ENCODE data around the gene MYH7. TPM values are rescaled to one million over a fixed set of nuclear protein-coding genes. Genes with fewer than 3 reads are reported as not detected.
"Not testable (repeated sequence)": the region's sequence is repeated elsewhere in the genome, so short reads cannot be mapped to it uniquely, and the experiment has no call there.

Gene MYH7
- total and polyA plus RNA-seq, 8 donors, result 0.19 to 6.3 (median 0.40) TPM

- 58 to 66% methylated on average over 7 of the region's 7 CpGs for WGBS, 2 donors
- Histone ChIP-seq H3K9me3 (no peaks in the 10 kb centered on the region), H3K36me3 (no peaks in the 10 kb centered on the region), H3K27ac (no peak overlapping the region), H3K27me3 (no peaks in the 10 kb centered on the region), H3K4me1 (no peaks in the 10 kb centered on the region), H3K4me3 (no peak overlapping the region)
- FAIRE-seq (no peak), DNase-seq (no peak), ATAC-seq (no peak)
- TF ChIP-seq CTCF (IDR thresholded peaks at IDR 0.05), result no peak
- intact Hi-C loops (cut with DNase I), result no loop called here
Observed at GRCh38 chr14:23403139-23403438, 32.4 kb downstream of the MYH7 start.

- Histone ChIP-seq H3K27ac (no peak overlapping the region), H3K27me3 (no peaks in the 10 kb centered on the region), H3K36me3 (no peaks in the 10 kb centered on the region), H3K4me1 (no peaks in the 10 kb centered on the region), H3K9me3 (no peaks in the 10 kb centered on the region), H3K4me3 (no peak overlapping the region)
- no peak for DNase-seq
- intact Hi-C loops (cut with DNase I), result no loop called here
- 42 to 50% methylated on average over 25 of the region's 25 CpGs for WGBS, 2 donors
- no peak for ATAC-seq
- FAIRE-seq, result no peak
- no peak for TF ChIP-seq CTCF (IDR thresholded peaks at IDR 0.05)
Observed at GRCh38 chr14:23402296-23403138, 32.9 kb downstream of the MYH7 start.

GRCh38 chr14:23401291-23401690, 34.2 kb downstream of the MYH7 start:
- no peaks in the 10 kb centered on the region for H3K9me3 ChIP-seq
- intact Hi-C loops (cut with DNase I), result no loop called here
- no peak overlapping the region for H3K4me3 ChIP-seq
- no peak overlapping the region for H3K27ac ChIP-seq
- no peaks in the 10 kb centered on the region for H3K27me3 ChIP-seq
- no peak for DNase-seq
- no peaks in the 10 kb centered on the region for H3K4me1 ChIP-seq
- H3K36me3 ChIP-seq, result no peaks in the 10 kb centered on the region
- no peak for ATAC-seq
- TF ChIP-seq CTCF (IDR thresholded peaks at IDR 0.05), result no peak
- no peak for FAIRE-seq
- 63 to 88% methylated on average over 4 of the region's 4 CpGs for WGBS, 2 donors

GRCh38 chr14:23400496-23401149, 34.8 kb downstream of the MYH7 start:
- H3K27ac ChIP-seq; H3K4me3 ChIP-seq; H3K27me3 ChIP-seq; H3K9me3 ChIP-seq; H3K4me1 ChIP-seq; DNase-seq; FAIRE-seq; ATAC-seq; H3K36me3 ChIP-seq; intact Hi-C loops (cut with DNase I): not testable (repeated sequence)
- 77 to 88% methylated on average over 16 of the region's 16 CpGs for WGBS, 2 donors

- H3K36me3 ChIP-seq, result no peaks in the 10 kb centered on the region
- FAIRE-seq (no peak), DNase-seq (no peak), ATAC-seq (no peak)
- WGBS, 2 donors, result 81 to 83% methylated on average over 6 of the region's 6 CpGs
- no peak overlapping the region for H3K4me3 ChIP-seq
- H3K9me3 ChIP-seq, result no peaks in the 10 kb centered on the region
- H3K27me3 ChIP-seq, result no peaks in the 10 kb centered on the region
- TF ChIP-seq CTCF (IDR thresholded peaks at IDR 0.05), result no peak
- H3K4me1 ChIP-seq, result no peaks in the 10 kb centered on the region
- intact Hi-C loops (cut with DNase I), result no loop called here
- no peak overlapping the region for H3K27ac ChIP-seq
Observed at GRCh38 chr14:23399591-23399990, 35.9 kb downstream of the MYH7 start.
